SK-N-SH (cell line): ENCODE data around the gene ARHGEF28. TPM values are rescaled to one million over a fixed set of nuclear protein-coding genes. Genes with fewer than 3 reads are reported as not detected.
A peak's percentile ranks its signal among the peaks of the same experiment; 100 is the strongest.

Experiments
- CTCF ChIA-PET: fragments of 300-600, 350-600 bp; formaldehyde crosslinking; extraction: SDS; loops from one replicate; lab custom pipeline; 2021; lab: Yijun Ruan, JAX
- POLR2A ChIA-PET: fragments of 350-600 bp; sonication (Branson Sonifier 250); formaldehyde crosslinking; extraction: SDS; loops from one replicate; lab custom pipeline; 2020; ENCODE audit warnings: antibody characterized with exemption, inconsistent platforms; lab: Yijun Ruan, JAX
- DNase-seq: peaks from one replicate; pipeline ENCODE4 v3.0.0; 2012
- H2AFZ ChIP-seq: fragments of 200-600 bp; sonication (generic); 2 replicates; pipeline ENCODE4 v1.8.1; 2016; ENCODE audit warnings: antibody characterized with exemption, mild to moderate bottlenecking, low read depth
- H3F3A ChIP-seq: fragments of 200-600 bp; sonication (generic); replicated peaks from 2 replicates; pipeline ENCODE3; 2016; ENCODE audit warnings: antibody characterized with exemption, mild to moderate bottlenecking; ENCODE audit not compliant: insufficient read depth
- H3K27ac ChIP-seq, 2 experiments: fragments of 200-500 bp in 1 of 2; fragments of 200-600 bp in 1 of 2; sonication (Bioruptor generic) in 1 of 2; sonication (generic), shearing (Covaris generic) in 1 of 2; 2 replicates each; pipeline versions ENCODE4 v1.5.1 to v1.6.1; 2014 to 2016; ENCODE audit warnings: low read depth in 2 of 2, inconsistent platforms in 1 of 2, low read length in 1 of 2, mild to moderate bottlenecking in 1 of 2, mixed read lengths in 1 of 2
- H3K27me3 ChIP-seq: fragments of 200-600 bp; sonication (generic), shearing (Covaris generic); 2 replicates; pipeline ENCODE4 v1.6.1; 2016; ENCODE audit warnings: mixed run types; ENCODE audit not compliant: insufficient read depth
- H3K36me3 ChIP-seq, 2 experiments: fragments of 200-500 bp in 1 of 2; fragments of 200-600 bp in 1 of 2; sonication (Bioruptor generic) in 1 of 2; sonication (generic) in 1 of 2; replicated peaks in 1 of 2; 2 replicates each; pipeline versions ENCODE3 to v1.5.1; 2014 to 2016; ENCODE audit warnings: low read length in 1 of 2, mild to moderate bottlenecking in 1 of 2; ENCODE audit not compliant: insufficient read depth in 2 of 2, control insufficient read depth in 1 of 2
- H3K4me1 ChIP-seq, 2 experiments: fragments of 200-500 bp in 1 of 2; fragments of 200-600 bp in 1 of 2; sonication (Bioruptor generic) in 1 of 2; sonication (generic), shearing (Covaris generic) in 1 of 2; 2 replicates each; pipeline versions ENCODE4 v1.5.1 to v1.6.1; 2014 to 2016; ENCODE audit warnings: low read depth in 1 of 2, low read length in 1 of 2, mixed run types in 1 of 2; ENCODE audit not compliant: insufficient read depth in 2 of 2, control insufficient read depth in 1 of 2
- H3K4me2 ChIP-seq: fragments of 200-600 bp; sonication (generic), shearing (Covaris generic); 2 replicates; pipeline ENCODE4 v1.6.1; 2017; ENCODE audit warnings: mixed run types
- H3K4me3 ChIP-seq, 2 experiments: fragments of 200-500 bp in 1 of 2; fragments of 200-600 bp in 1 of 2; sonication (Bioruptor generic) in 1 of 2; sonication (generic), shearing (Covaris generic) in 1 of 2; 2 replicates each; pipeline versions ENCODE4 v1.5.1 to v1.8.1; 2014 to 2016; ENCODE audit warnings: low read depth in 2 of 2, inconsistent platforms in 1 of 2, low read length in 1 of 2, mild to moderate bottlenecking in 1 of 2, mixed read lengths in 1 of 2, moderate library complexity in 1 of 2
- H3K79me2 ChIP-seq: fragments of 200-600 bp; sonication (generic); 2 replicates; pipeline ENCODE4 v1.8.1; 2017; ENCODE audit warnings: mild to moderate bottlenecking; ENCODE audit not compliant: insufficient read depth
- H3K9ac ChIP-seq: fragments of 200-600 bp; sonication (generic); 2 replicates; pipeline ENCODE4 v1.6.1; 2017; ENCODE audit warnings: mixed run types
- H3K9me2 ChIP-seq: fragments of 200-600 bp; sonication (generic); 2 replicates; pipeline ENCODE4 v1.6.1; 2017; ENCODE audit warnings: mixed run types
- H3K9me3 ChIP-seq: fragments of 200-600 bp; sonication (generic); 2 replicates; pipeline ENCODE4 v1.6.1; 2017; ENCODE audit warnings: mixed run types, mild to moderate bottlenecking, moderate library complexity
- H4K20me1 ChIP-seq: fragments of 200-600 bp; sonication (generic); 2 replicates; pipeline ENCODE4 v1.6.1; 2017; ENCODE audit warnings: mild to moderate bottlenecking, mixed run types; ENCODE audit not compliant: insufficient read depth
- ELF1 ChIP-seq: IDR thresholded peaks from 2 replicates; pipeline ENCODE4 v1.4.0; 2012
- EP300 ChIP-seq, 2 experiments: IDR thresholded peaks; 2 replicates each; pipeline versions ENCODE4 v1.4.0 to v1.6.1; 2012; ENCODE audit warnings: borderline replicate concordance in 1 of 2, low read depth in 1 of 2, low read length in 1 of 2
- EZH2phosphoT487 ChIP-seq: fragments of 200-600 bp; sonication (generic); IDR thresholded peaks from 2 replicates; pipeline ENCODE4 v1.6.1; 2017; ENCODE audit warnings: low read depth, mixed run types, mild to moderate bottlenecking, antibody characterized with exemption, moderate library complexity, borderline replicate concordance
- FOSL2 ChIP-seq: IDR thresholded peaks from 2 replicates; pipeline ENCODE4 v1.4.0; 2012; ENCODE audit warnings: low read depth, mild to moderate bottlenecking, moderate library complexity, borderline replicate concordance
- GABPA ChIP-seq: IDR thresholded peaks from 2 replicates; pipeline ENCODE4 v1.4.0; 2012; ENCODE audit warnings: low read depth, mild to moderate bottlenecking
- GATA2 ChIP-seq: sonication (generic); formaldehyde crosslinking; IDR thresholded peaks from 2 replicates; pipeline ENCODE4 v1.5.0; 2020; ENCODE audit warnings: mild to moderate bottlenecking, missing genetic modification reagents
- IRF3 ChIP-seq: fragments of 150-350 bp; IDR thresholded peaks from 2 replicates; pipeline ENCODE4 v1.6.1; 2016; ENCODE audit warnings: mild to moderate bottlenecking, low read depth, low read length
- JUND ChIP-seq: IDR thresholded peaks from 2 replicates; pipeline ENCODE4 v1.4.0; 2012
- NFIC ChIP-seq: IDR thresholded peaks from 2 replicates; pipeline ENCODE4 v1.4.0; 2012; ENCODE audit warnings: borderline replicate concordance
- NRF1 ChIP-seq: IDR thresholded peaks from 2 replicates; pipeline ENCODE4 v1.6.1; 2012; ENCODE audit warnings: low read depth, mild to moderate bottlenecking, low read length
- RAD21 ChIP-seq: IDR thresholded peaks from 2 replicates; pipeline ENCODE4 v1.6.1; 2012; ENCODE audit warnings: mild to moderate bottlenecking, low read length
- RCOR1 ChIP-seq: fragments of 150-350 bp; IDR thresholded peaks from 2 replicates; pipeline ENCODE4 v1.6.1; 2017; ENCODE audit warnings: antibody characterized with exemption, low read length
- RFX5 ChIP-seq: IDR thresholded peaks from 2 replicates; pipeline ENCODE4 v1.6.1; 2012; ENCODE audit warnings: mild to moderate bottlenecking, improper control_type of control experiment, low read length
- RXRA ChIP-seq: IDR thresholded peaks from 2 replicates; pipeline ENCODE4 v1.4.0; 2012; ENCODE audit warnings: low read depth, mild to moderate bottlenecking, borderline replicate concordance
- SIN3A ChIP-seq: IDR thresholded peaks from 2 replicates; pipeline ENCODE4 v1.6.1; 2012; ENCODE audit warnings: low read depth, mild to moderate bottlenecking, low read length, moderate library complexity, borderline replicate concordance
- TAF1 ChIP-seq: IDR thresholded peaks from 2 replicates; pipeline ENCODE4 v1.6.1; 2012; ENCODE audit warnings: low read depth, mild to moderate bottlenecking, low read length, moderate library complexity, borderline replicate concordance
- TCF12 ChIP-seq: IDR thresholded peaks from 2 replicates; pipeline ENCODE4 v1.4.0; 2012
- TEAD4 ChIP-seq: IDR thresholded peaks from 2 replicates; pipeline ENCODE4 v1.4.0; 2012; ENCODE audit warnings: mild to moderate bottlenecking, borderline replicate concordance; ENCODE audit not compliant: insufficient read depth
- YY1 ChIP-seq: IDR thresholded peaks from 2 replicates; pipeline ENCODE4 v1.4.0; 2012; ENCODE audit warnings: low read depth, mild to moderate bottlenecking
- WGBS: methylation state at CpG from one replicate; pipeline ENCODE4 v1.1.6; 2017; ENCODE audit warnings: low lambda C conversion rate; 5-methylcytosine and 5-hydroxymethylcytosine counted together
- polyA plus RNA-seq, 3 experiments: library from polyadenylated mRNA; depleted of rRNA; stranded (reverse); fragments of >200 nt; gene quantifications; 2 replicates each; pipeline ENCODE4 v1.2.3, GENCODE V29; 2012
- TF ChIP-seq, protein P1 (sequence below): IDR thresholded peaks from 2 replicates; pipeline ENCODE4 v1.6.1; 2012; ENCODE audit warnings: mild to moderate bottlenecking, low read depth, low read length, moderate library complexity
- TF ChIP-seq, protein P2 (sequence below): IDR thresholded peaks from 2 replicates; pipeline ENCODE4 v1.4.0; 2012; ENCODE audit warnings: low read depth
- TF ChIP-seq, protein P3 (sequence below): IDR thresholded peaks from 2 replicates; pipeline ENCODE4; 2012
- TF ChIP-seq, protein P4 (sequence below): IDR thresholded peaks from 2 replicates; pipeline ENCODE4 v1.4.0; 2012; ENCODE audit warnings: low read depth, borderline replicate concordance
- TF ChIP-seq, protein P5 (sequence below): IDR thresholded peaks from 2 replicates; pipeline ENCODE4 v1.4.0; 2012; ENCODE audit warnings: low read depth, borderline replicate concordance

Gene ARHGEF28
- polyA plus RNA-seq, 1 of the 3 experiments (the other 2 are of a cell fraction): 4.2 TPM

- 30% methylated on average over 4 of the region's 4 CpGs for WGBS
- no peaks in the 10 kb centered on the region for H3K9me3 ChIP-seq
- H3K9me2 ChIP-seq: no peaks in the 10 kb centered on the region; the same call in 1 of the 2 replicates
- peak overlapping the region; percentile 61 for H3K4me2 ChIP-seq
- no peak overlapping the region for H2AFZ ChIP-seq
- H3F3A ChIP-seq: peaks cover 17% of the 10 kb centered on the region
- peak overlapping the region; percentile 24; the same call in 1 of the 2 replicates for H3K9ac ChIP-seq
- H3K27ac ChIP-seq: peak overlapping the region; percentile 58 to 65; a peak in 3 of 4 replicates
- POLR2A ChIA-PET: no interaction called here
- no peak for DNase-seq
- CTCF ChIA-PET: interaction anchor here (1.6 kb wide), 1 partner anchor 47 kb away, joined by 8 read pairs; no protein-coding TSS in a partner anchor
- peaks cover 6 to 32% of the 10 kb centered on the region in 2 experiments; a peak in 3 of 4 replicates for H3K4me1 ChIP-seq
- H3K27me3 ChIP-seq: no peaks in the 10 kb centered on the region
- peak overlapping the region in 1 of 2 experiments; percentile 24; a peak in 1 of 4 replicates for H3K4me3 ChIP-seq
- no peaks in the 10 kb centered on the region for H4K20me1 ChIP-seq
- H3K79me2 ChIP-seq: peaks cover 76% of the 10 kb centered on the region
- no peaks in the 10 kb centered on the region for H3K36me3 ChIP-seq
- TF ChIP-seq RAD21 (no peak), NRF1 (no peak), YY1 (no peak), SIN3A (no peak), GABPA (peak; percentile 14; the same call in 1 of the 2 replicates), IRF3 (no peak), NFIC (peak; percentile 40; the same call in 1 of the 2 replicates), TAF1 (no peak), ELF1 (peak; percentile 15; the same call in 1 of the 2 replicates), EZH2phosphoT487 (no peak), FOSL2 (peak; percentile 84), TEAD4 (peak; percentile 93), GATA2 (CRISPR knock-in tag) (no peak), RCOR1 (no peak), EP300 (IDR thresholded peaks at IDR 0.05; ENCODE audit: borderline replicate concordance in 1 of 2, low read depth in 1 of 2, low read length in 1 of 2) (peak in 1 of 2 experiments; percentile 83; a peak in 1 of 4 replicates), RXRA (0 out of 2 replicates have a peak, but pooled peaks have one; percentile 23), JUND (peak; percentile 94), TCF12 (peak; percentile 85), RFX5 (no peak)
- TF ChIP-seq, protein P1, sequence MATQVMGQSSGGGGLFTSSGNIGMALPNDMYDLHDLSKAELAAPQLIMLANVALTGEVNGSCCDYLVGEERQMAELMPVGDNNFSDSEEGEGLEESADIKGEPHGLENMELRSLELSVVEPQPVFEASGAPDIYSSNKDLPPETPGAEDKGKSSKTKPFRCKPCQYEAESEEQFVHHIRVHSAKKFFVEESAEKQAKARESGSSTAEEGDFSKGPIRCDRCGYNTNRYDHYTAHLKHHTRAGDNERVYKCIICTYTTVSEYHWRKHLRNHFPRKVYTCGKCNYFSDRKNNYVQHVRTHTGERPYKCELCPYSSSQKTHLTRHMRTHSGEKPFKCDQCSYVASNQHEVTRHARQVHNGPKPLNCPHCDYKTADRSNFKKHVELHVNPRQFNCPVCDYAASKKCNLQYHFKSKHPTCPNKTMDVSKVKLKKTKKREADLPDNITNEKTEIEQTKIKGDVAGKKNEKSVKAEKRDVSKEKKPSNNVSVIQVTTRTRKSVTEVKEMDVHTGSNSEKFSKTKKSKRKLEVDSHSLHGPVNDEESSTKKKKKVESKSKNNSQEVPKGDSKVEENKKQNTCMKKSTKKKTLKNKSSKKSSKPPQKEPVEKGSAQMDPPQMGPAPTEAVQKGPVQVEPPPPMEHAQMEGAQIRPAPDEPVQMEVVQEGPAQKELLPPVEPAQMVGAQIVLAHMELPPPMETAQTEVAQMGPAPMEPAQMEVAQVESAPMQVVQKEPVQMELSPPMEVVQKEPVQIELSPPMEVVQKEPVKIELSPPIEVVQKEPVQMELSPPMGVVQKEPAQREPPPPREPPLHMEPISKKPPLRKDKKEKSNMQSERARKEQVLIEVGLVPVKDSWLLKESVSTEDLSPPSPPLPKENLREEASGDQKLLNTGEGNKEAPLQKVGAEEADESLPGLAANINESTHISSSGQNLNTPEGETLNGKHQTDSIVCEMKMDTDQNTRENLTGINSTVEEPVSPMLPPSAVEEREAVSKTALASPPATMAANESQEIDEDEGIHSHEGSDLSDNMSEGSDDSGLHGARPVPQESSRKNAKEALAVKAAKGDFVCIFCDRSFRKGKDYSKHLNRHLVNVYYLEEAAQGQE: no peak
- TF ChIP-seq, protein P2, sequence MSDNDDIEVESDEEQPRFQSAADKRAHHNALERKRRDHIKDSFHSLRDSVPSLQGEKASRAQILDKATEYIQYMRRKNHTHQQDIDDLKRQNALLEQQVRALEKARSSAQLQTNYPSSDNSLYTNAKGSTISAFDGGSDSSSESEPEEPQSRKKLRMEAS: peak; percentile 31; the same call in 1 of the 2 replicates
- TF ChIP-seq, protein P3, sequence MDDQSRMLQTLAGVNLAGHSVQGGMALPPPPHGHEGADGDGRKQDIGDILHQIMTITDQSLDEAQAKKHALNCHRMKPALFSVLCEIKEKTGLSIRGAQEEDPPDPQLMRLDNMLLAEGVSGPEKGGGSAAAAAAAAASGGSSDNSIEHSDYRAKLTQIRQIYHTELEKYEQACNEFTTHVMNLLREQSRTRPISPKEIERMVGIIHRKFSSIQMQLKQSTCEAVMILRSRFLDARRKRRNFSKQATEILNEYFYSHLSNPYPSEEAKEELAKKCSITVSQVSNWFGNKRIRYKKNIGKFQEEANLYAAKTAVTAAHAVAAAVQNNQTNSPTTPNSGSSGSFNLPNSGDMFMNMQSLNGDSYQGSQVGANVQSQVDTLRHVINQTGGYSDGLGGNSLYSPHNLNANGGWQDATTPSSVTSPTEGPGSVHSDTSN: peak; percentile 54; the same call in 1 of the 2 replicates
- TF ChIP-seq, protein P4, sequence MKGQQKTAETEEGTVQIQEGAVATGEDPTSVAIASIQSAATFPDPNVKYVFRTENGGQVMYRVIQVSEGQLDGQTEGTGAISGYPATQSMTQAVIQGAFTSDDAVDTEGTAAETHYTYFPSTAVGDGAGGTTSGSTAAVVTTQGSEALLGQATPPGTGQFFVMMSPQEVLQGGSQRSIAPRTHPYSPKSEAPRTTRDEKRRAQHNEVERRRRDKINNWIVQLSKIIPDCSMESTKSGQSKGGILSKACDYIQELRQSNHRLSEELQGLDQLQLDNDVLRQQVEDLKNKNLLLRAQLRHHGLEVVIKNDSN: no peak
- TF ChIP-seq, protein P5, sequence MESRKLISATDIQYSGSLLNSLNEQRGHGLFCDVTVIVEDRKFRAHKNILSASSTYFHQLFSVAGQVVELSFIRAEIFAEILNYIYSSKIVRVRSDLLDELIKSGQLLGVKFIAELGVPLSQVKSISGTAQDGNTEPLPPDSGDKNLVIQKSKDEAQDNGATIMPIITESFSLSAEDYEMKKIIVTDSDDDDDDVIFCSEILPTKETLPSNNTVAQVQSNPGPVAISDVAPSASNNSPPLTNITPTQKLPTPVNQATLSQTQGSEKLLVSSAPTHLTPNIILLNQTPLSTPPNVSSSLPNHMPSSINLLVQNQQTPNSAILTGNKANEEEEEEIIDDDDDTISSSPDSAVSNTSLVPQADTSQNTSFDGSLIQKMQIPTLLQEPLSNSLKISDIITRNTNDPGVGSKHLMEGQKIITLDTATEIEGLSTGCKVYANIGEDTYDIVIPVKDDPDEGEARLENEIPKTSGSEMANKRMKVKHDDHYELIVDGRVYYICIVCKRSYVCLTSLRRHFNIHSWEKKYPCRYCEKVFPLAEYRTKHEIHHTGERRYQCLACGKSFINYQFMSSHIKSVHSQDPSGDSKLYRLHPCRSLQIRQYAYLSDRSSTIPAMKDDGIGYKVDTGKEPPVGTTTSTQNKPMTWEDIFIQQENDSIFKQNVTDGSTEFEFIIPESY: peak; percentile 37; the same call in 1 of the 2 replicates
Measured at GRCh38 chr5:73638344-73639095, 12.5 kb downstream of the ARHGEF28 start.
